ENCODE measurements around the gene C10orf88.
A peak's percentile ranks its signal among the peaks of the same experiment; 100 is the strongest.

C10orf88 gene

GRCh38 chr10:122953902-122954730 is at the start of gene C10orf88:
Gene C10orf88 (minus strand): TSS chr10:122954227. CDS start chr10:122954178, 49 bp downstream.
- peak; percentile 99 for DNase-seq

- no peak for DNase-seq
Observed at GRCh38 chr10:123001370-123001769, 47.3 kb upstream of the C10orf88 start.

GRCh38 chr10:123000155-123000554 is 46.1 kb upstream of the C10orf88 start:
- DNase-seq, result no peak

- DNase-seq, result no peak
Observed at GRCh38 chr10:122999347-122999746, 45.3 kb upstream of the C10orf88 start.

GRCh38 chr10:122998934-122999333 is 44.9 kb upstream of the C10orf88 start:
- no peak for DNase-seq

GRCh38 chr10:122998360-122998917 is 44.4 kb upstream of the C10orf88 start:
- no peak for DNase-seq

- no peak for DNase-seq
Observed at GRCh38 chr10:122997864-122998263, 43.8 kb upstream of the C10orf88 start.

- no peak for DNase-seq
Observed at GRCh38 chr10:122995936-122996335, 41.9 kb upstream of the C10orf88 start.

GRCh38 chr10:122993797-122994336 is 39.8 kb upstream of the C10orf88 start:
- DNase-seq, result no peak

- DNase-seq, result no peak
Observed at GRCh38 chr10:122992031-122992585, 38.1 kb upstream of the C10orf88 start.

- DNase-seq, result no peak
Observed at GRCh38 chr10:122990278-122990677, 36.3 kb upstream of the C10orf88 start.

- no peak for DNase-seq
Observed at GRCh38 chr10:122988501-122988900, 34.5 kb upstream of the C10orf88 start.

GRCh38 chr10:122986335-122986734 is 32.3 kb upstream of the C10orf88 start:
- no peak for DNase-seq

GRCh38 chr10:122984708-122985107 is 30.7 kb upstream of the C10orf88 start:
- no peak for DNase-seq

GRCh38 chr10:122983898-122984297 is 29.9 kb upstream of the C10orf88 start:
- no peak for DNase-seq

GRCh38 chr10:122981066-122981464 is 27.0 kb upstream of the C10orf88 start:
- no peak for DNase-seq

- DNase-seq, result peak; percentile 93
Observed at GRCh38 chr10:122980209-122981065, 26.4 kb upstream of the C10orf88 start, which contains the start of gene PSTK. Gene PSTK (plus strand): TSS chr10:122980401. CDS start chr10:122980480, 79 bp downstream.

GRCh38 chr10:122974543-122975064 is 20.6 kb upstream of the C10orf88 start:
- no peak for DNase-seq

GRCh38 chr10:122974023-122974422 is 20.0 kb upstream of the C10orf88 start:
- no peak for DNase-seq

- DNase-seq, result no peak
Observed at GRCh38 chr10:122968698-122969097, 14.7 kb upstream of the C10orf88 start.

GRCh38 chr10:122966879-122967278 is 12.9 kb upstream of the C10orf88 start:
- no peak for DNase-seq

- DNase-seq, result no peak
Observed at GRCh38 chr10:122962405-122962804, 8.4 kb upstream of the C10orf88 start.

Data from islet precursor cell (in vitro differentiated cells).